Measurements from ENCODE around the gene RNF144B.

Gene RNF144B

DNA sequence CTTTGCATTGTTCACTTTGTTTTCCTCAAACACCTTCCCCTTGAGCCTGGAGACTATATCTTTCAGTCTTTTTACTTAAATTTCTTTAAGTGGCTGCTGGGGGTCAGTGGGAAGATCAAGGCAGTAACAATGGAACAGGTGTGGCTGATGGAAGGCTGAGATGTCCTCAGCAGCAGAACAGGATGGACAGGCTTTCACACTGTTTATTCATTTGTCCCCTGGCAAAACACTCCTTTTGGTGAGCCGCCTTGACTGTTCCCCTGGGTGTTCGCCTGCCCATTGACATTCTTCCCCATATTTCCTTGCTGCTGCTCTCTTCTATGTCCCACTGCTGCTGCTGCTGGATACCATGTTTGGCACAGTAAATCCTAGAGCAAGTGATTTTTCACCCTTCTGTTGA is 38.1 kb downstream of the RNF144B start:
- no peaks in the 10 kb centered on the region for H3K27me3 ChIP-seq (ENCODE audit: control insufficient read depth, low read length)
- no peaks in the 10 kb centered on the region for H3K9me2 ChIP-seq (replicated peaks; ENCODE audit: control insufficient read depth, low read length)
- peaks cover 44% of the 10 kb centered on the region for H4K20me1 ChIP-seq (ENCODE audit: control insufficient read depth, insufficient read depth, low read depth, low read length)
- TF ChIP-seq, protein P1, sequence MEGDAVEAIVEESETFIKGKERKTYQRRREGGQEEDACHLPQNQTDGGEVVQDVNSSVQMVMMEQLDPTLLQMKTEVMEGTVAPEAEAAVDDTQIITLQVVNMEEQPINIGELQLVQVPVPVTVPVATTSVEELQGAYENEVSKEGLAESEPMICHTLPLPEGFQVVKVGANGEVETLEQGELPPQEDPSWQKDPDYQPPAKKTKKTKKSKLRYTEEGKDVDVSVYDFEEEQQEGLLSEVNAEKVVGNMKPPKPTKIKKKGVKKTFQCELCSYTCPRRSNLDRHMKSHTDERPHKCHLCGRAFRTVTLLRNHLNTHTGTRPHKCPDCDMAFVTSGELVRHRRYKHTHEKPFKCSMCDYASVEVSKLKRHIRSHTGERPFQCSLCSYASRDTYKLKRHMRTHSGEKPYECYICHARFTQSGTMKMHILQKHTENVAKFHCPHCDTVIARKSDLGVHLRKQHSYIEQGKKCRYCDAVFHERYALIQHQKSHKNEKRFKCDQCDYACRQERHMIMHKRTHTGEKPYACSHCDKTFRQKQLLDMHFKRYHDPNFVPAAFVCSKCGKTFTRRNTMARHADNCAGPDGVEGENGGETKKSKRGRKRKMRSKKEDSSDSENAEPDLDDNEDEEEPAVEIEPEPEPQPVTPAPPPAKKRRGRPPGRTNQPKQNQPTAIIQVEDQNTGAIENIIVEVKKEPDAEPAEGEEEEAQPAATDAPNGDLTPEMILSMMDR (IDR thresholded peaks at IDR 0.05; ENCODE audit: low read depth, low read length, poor library complexity, severe bottlenecking): no peak
- no peak for TF ChIP-seq EZH2phosphoT487 (IDR thresholded peaks at IDR 0.05; ENCODE audit: borderline replicate concordance, low read length)
- peaks cover 29% of the 10 kb centered on the region for H3F3A ChIP-seq (ENCODE audit: control insufficient read depth, insufficient read depth)
- H3K4me1 ChIP-seq (ENCODE audit: control insufficient read depth, low read length): peaks cover 49% of the 10 kb centered on the region
- H3K36me3 ChIP-seq (ENCODE audit: control insufficient read depth, low read length): peaks cover 98% of the 10 kb centered on the region
- H3K79me2 ChIP-seq (ENCODE audit: control insufficient read depth, low read length): peaks cover 100% of the 10 kb centered on the region
- no peak overlapping the region for H3K4me3 ChIP-seq (ENCODE audit: low read length)
- no peak overlapping the region for H3K4me2 ChIP-seq (ENCODE audit: low read length)
- no peaks in the 10 kb centered on the region for H3K9me3 ChIP-seq (ENCODE audit: control insufficient read depth, insufficient read depth, low read length)
- H3K27ac ChIP-seq (ENCODE audit: low read depth, low read length): no peak overlapping the region

GRCh38 chr6:18427296-18427695 is 40.1 kb downstream of the RNF144B start:
- H3K9me3 ChIP-seq (ENCODE audit: control insufficient read depth, insufficient read depth, low read length): no peaks in the 10 kb centered on the region
- no peak overlapping the region for H3K27ac ChIP-seq (ENCODE audit: low read depth, low read length)
- H3K79me2 ChIP-seq (ENCODE audit: control insufficient read depth, low read length): peaks cover 100% of the 10 kb centered on the region
- no peaks in the 10 kb centered on the region for H3K27me3 ChIP-seq (ENCODE audit: control insufficient read depth, low read length)
- peaks cover 48% of the 10 kb centered on the region for H3K4me1 ChIP-seq (ENCODE audit: control insufficient read depth, low read length)
- H3K4me3 ChIP-seq (ENCODE audit: low read length): no peak overlapping the region
- no peak for TF ChIP-seq EZH2phosphoT487 (IDR thresholded peaks at IDR 0.05; ENCODE audit: borderline replicate concordance, low read length)
- TF ChIP-seq, protein P1 (IDR thresholded peaks at IDR 0.05; ENCODE audit: low read depth, low read length, poor library complexity, severe bottlenecking): no peak
- H3F3A ChIP-seq (ENCODE audit: control insufficient read depth, insufficient read depth): peaks cover 32% of the 10 kb centered on the region
- H3K9me2 ChIP-seq (replicated peaks; ENCODE audit: control insufficient read depth, low read length): no peaks in the 10 kb centered on the region
- H3K36me3 ChIP-seq (ENCODE audit: control insufficient read depth, low read length): peaks cover 99% of the 10 kb centered on the region
- H3K4me2 ChIP-seq (ENCODE audit: low read length): no peak overlapping the region
- H4K20me1 ChIP-seq (ENCODE audit: control insufficient read depth, insufficient read depth, low read depth, low read length): peaks cover 48% of the 10 kb centered on the region

GRCh38 chr6:18429655-18430297 is 42.6 kb downstream of the RNF144B start:
- H4K20me1 ChIP-seq (ENCODE audit: control insufficient read depth, insufficient read depth, low read depth, low read length): peaks cover 28% of the 10 kb centered on the region
- peaks cover 20% of the 10 kb centered on the region for H3F3A ChIP-seq (ENCODE audit: control insufficient read depth, insufficient read depth)
- no peak overlapping the region for H3K4me2 ChIP-seq (ENCODE audit: low read length)
- H3K9me3 ChIP-seq (ENCODE audit: control insufficient read depth, insufficient read depth, low read length): no peaks in the 10 kb centered on the region
- H3K4me1 ChIP-seq (ENCODE audit: control insufficient read depth, low read length): peaks cover 24% of the 10 kb centered on the region; the same call in 1 of the 2 replicates
- H3K4me3 ChIP-seq (ENCODE audit: low read length): no peak overlapping the region
- TF ChIP-seq, protein P1 (IDR thresholded peaks at IDR 0.05; ENCODE audit: low read depth, low read length, poor library complexity, severe bottlenecking): no peak
- TF ChIP-seq EZH2phosphoT487 (IDR thresholded peaks at IDR 0.05; ENCODE audit: borderline replicate concordance, low read length): no peak
- H3K79me2 ChIP-seq (ENCODE audit: control insufficient read depth, low read length): peaks cover 99% of the 10 kb centered on the region
- no peaks in the 10 kb centered on the region for H3K9me2 ChIP-seq (replicated peaks; ENCODE audit: control insufficient read depth, low read length)
- no peaks in the 10 kb centered on the region for H3K27me3 ChIP-seq (ENCODE audit: control insufficient read depth, low read length)
- peaks cover 97% of the 10 kb centered on the region for H3K36me3 ChIP-seq (ENCODE audit: control insufficient read depth, low read length)
- no peak overlapping the region for H3K27ac ChIP-seq (ENCODE audit: low read depth, low read length)
